ENCODE results near the gene IL18.

DNA sequence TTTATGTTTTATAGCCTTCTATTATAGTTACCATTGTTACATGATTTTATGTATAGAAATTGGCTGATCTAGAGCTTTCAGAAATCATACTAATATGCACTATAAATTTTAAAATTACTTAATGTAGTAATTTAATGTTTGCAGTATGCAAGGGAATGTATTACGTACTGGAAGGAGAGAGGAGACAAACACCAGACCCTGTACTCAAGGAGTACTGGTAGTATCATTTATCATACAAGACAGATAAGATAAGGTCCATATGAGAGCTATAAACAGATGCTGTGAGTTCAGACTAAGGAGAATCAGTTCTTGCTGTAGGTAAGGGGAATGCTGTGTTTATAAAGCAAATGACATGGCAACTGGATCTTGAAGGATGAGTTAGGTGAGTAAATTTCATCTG lies 12.2 kb upstream of the IL18 start:
- TF ChIP-seq CTCF (IDR thresholded peaks at IDR 0.05; ENCODE audit: insufficient read depth, low read length, poor library complexity, severe bottlenecking) (no peak), EZH2phosphoT487 (conservative IDR thresholded peaks at IDR 0.05; ENCODE audit: low read length) (no peak)
